GM06990 (cell line): Measurements from ENCODE around the gene DDR1.

ENCODE experiments used
- DNase-seq: peaks from one replicate; pipeline ENCODE4 v3.0.0-alpha.2; 2011; ENCODE audit not compliant: insufficient read length; ENCODE audit errors: extremely low read depth
- H3K27me3 ChIP-seq: replicated peaks from 2 replicates; pipeline ENCODE4 v1.6.0; 2011; ENCODE audit warnings: low read length; ENCODE audit not compliant: control insufficient read depth, insufficient read depth
- H3K36me3 ChIP-seq: 2 replicates; pipeline ENCODE4 v1.5.1; 2011; ENCODE audit warnings: low read length; ENCODE audit not compliant: control insufficient read depth, insufficient read depth
- H3K4me3 ChIP-seq: replicated peaks from 2 replicates; pipeline ENCODE4 v1.5.1; 2011; ENCODE audit warnings: low read depth, mild to moderate bottlenecking, control low read depth, low read length
- TF ChIP-seq, protein P1 (sequence below): IDR thresholded peaks from 2 replicates; pipeline ENCODE4 v1.5.1; 2011; ENCODE audit warnings: low read length, control low read depth, mild to moderate bottlenecking, inconsistent platforms; ENCODE audit not compliant: insufficient read depth, poor library complexity, severe bottlenecking

The DDR1 gene

GRCh38 chr6:30894935-30895334 lies 10.6 kb downstream of the DDR1 start:
- Histone ChIP-seq H3K27me3 (no peaks in the 10 kb centered on the region), H3K36me3 (peaks cover 20% of the 10 kb centered on the region), H3K4me3 (no peak overlapping the region)
- TF ChIP-seq, protein P1, sequence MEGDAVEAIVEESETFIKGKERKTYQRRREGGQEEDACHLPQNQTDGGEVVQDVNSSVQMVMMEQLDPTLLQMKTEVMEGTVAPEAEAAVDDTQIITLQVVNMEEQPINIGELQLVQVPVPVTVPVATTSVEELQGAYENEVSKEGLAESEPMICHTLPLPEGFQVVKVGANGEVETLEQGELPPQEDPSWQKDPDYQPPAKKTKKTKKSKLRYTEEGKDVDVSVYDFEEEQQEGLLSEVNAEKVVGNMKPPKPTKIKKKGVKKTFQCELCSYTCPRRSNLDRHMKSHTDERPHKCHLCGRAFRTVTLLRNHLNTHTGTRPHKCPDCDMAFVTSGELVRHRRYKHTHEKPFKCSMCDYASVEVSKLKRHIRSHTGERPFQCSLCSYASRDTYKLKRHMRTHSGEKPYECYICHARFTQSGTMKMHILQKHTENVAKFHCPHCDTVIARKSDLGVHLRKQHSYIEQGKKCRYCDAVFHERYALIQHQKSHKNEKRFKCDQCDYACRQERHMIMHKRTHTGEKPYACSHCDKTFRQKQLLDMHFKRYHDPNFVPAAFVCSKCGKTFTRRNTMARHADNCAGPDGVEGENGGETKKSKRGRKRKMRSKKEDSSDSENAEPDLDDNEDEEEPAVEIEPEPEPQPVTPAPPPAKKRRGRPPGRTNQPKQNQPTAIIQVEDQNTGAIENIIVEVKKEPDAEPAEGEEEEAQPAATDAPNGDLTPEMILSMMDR = no peak
- no peak for DNase-seq

GRCh38 chr6:30895343-30895742 lies 11.0 kb downstream of the DDR1 start:
- no peaks in the 10 kb centered on the region for H3K27me3 ChIP-seq
- TF ChIP-seq, protein P1 = no peak
- H3K36me3 ChIP-seq = peaks cover 18% of the 10 kb centered on the region
- no peak overlapping the region for H3K4me3 ChIP-seq
- DNase-seq = no peak

DNA sequence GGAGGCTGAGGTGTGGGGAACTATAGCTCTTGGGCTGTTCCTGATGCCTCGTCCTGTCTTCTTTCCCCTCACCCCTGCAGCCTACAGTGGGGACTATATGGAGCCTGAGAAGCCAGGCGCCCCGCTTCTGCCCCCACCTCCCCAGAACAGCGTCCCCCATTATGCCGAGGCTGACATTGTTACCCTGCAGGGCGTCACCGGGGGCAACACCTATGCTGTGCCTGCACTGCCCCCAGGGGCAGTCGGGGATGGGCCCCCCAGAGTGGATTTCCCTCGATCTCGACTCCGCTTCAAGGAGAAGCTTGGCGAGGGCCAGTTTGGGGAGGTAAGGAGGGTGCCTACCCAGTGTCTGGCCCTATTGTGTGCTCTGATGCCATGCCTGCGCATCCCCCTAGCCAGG lies 12.2 kb downstream of the DDR1 start:
- Histone ChIP-seq H3K36me3 (peaks cover 12% of the 10 kb centered on the region), H3K4me3 (no peak overlapping the region), H3K27me3 (no peaks in the 10 kb centered on the region)
- no peak for DNase-seq
- TF ChIP-seq, protein P1 = no peak

DNA sequence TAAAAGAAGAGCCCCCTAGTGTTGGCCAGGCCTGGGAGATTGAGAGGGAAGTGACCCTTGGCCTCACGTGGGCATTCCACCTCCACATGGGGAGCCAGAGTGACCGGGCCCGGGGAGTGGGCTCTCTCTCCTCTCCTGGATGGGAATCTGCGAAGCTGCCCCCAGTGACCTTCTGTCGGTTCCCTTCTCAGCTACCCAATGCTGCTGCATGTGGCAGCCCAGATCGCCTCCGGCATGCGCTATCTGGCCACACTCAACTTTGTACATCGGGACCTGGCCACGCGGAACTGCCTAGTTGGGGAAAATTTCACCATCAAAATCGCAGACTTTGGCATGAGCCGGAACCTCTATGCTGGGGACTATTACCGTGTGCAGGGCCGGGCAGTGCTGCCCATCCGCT lies 13.6 kb downstream of the DDR1 start:
- peaks cover 12% of the 10 kb centered on the region for H3K36me3 ChIP-seq
- H3K4me3 ChIP-seq = no peak overlapping the region
- no peaks in the 10 kb centered on the region for H3K27me3 ChIP-seq
- DNase-seq = no peak
- TF ChIP-seq, protein P1 = no peak

DNA sequence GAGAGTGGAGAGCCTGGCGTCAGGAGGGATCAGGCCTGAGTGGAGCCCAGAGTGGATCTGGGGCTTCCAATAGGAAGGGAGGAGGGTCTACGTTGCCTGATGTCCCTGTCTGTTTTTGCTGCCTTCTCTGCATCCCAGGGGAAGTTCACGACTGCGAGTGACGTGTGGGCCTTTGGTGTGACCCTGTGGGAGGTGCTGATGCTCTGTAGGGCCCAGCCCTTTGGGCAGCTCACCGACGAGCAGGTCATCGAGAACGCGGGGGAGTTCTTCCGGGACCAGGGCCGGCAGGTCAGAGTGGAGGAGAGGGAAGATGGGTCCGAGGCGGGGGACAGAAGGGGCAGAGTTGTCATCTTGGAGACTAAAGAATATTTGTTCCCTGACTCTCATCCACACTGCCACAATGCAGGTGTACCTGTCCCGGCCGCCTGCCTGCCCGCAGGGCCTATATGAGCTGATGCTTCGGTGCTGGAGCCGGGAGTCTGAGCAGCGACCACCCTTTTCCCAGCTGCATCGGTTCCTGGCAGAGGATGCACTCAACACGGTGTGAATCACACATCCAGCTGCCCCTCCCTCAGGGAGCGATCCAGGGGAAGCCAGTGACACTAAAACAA lies 14.5 kb downstream of the DDR1 start:
- no peak for DNase-seq
- H3K4me3 ChIP-seq = no peak overlapping the region
- H3K27me3 ChIP-seq = no peaks in the 10 kb centered on the region
- TF ChIP-seq, protein P1 = no peak
- peaks cover 9% of the 10 kb centered on the region for H3K36me3 ChIP-seq

DNA sequence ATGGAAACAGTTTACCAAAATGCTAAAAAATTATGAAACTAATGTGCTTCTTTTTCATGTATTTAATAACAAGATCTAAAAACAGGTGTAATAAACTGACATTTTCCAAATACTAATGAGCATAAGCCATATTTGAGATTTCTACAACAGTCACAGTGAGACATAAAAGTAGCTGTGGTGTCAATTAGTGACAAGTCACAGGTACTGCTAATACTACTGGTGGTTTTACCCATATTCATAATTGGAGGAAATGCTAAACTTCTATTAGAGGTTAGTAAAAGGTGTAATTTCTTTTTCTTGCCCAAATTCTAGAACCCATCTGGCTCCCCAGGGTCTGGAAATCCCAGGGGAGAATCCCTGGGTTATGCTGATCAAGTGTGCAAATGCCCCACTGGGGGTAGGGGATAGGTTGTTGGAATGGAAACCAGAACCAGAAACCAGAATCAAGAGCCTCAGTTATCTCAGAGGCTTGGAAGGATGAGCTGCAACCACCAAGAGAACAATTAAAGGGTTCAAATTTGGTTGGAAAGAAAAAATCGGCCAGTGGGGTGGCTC lies 16.6 kb downstream of the DDR1 start:
- no peak overlapping the region for H3K4me3 ChIP-seq
- no peak for DNase-seq
- TF ChIP-seq, protein P1 = no peak
- no peaks in the 10 kb centered on the region for H3K27me3 ChIP-seq
- peaks cover 7% of the 10 kb centered on the region for H3K36me3 ChIP-seq
